Spinal cord (tissue), 10 donors: Measurements from ENCODE around the gene CARD14. TPM values are rescaled to one million over a fixed set of nuclear protein-coding genes. Genes with fewer than 3 reads are reported as not detected.
"Not testable (repeated sequence)": the region's sequence is repeated elsewhere in the genome, so short reads cannot be mapped to it uniquely, and the experiment has no call there.

ENCODE experiments used
- DNase-seq, 6 donors: peaks; one replicate each; pipeline versions ENCODE4 v3.0.0 to v3.0.0-alpha.2; 2013 to 2015; ENCODE audit warnings: low spot score in 6 of 6, low read depth in 4 of 6
- H3K27ac ChIP-seq: one replicate; pipeline ENCODE4 v1.5.1; 2013; ENCODE audit warnings: low read depth, low read length, control low read depth
- H3K27me3 ChIP-seq: one replicate; pipeline ENCODE4 v1.6.1; 2013; ENCODE audit warnings: low read length; ENCODE audit not compliant: control insufficient read depth, insufficient read depth
- H3K36me3 ChIP-seq: one replicate; pipeline ENCODE4 v1.6.1; 2013; ENCODE audit warnings: low read length; ENCODE audit not compliant: control insufficient read depth, insufficient read depth
- H3K4me1 ChIP-seq: one replicate; pipeline ENCODE4 v1.6.1; 2013; ENCODE audit warnings: low read length; ENCODE audit not compliant: control insufficient read depth, insufficient read depth
- H3K4me3 ChIP-seq: one replicate; pipeline ENCODE4 v1.5.1; 2013; ENCODE audit warnings: low read depth, low read length, control low read depth
- H3K9me3 ChIP-seq: one replicate; pipeline ENCODE4 v1.6.1; 2013; ENCODE audit warnings: low read length; ENCODE audit not compliant: control insufficient read depth, insufficient read depth
- WGBS: methylation state at CpG from one replicate; pipeline ENCODE4 v1.1.5; 2013; ENCODE audit warnings: missing lambda C conversion rate; ENCODE audit not compliant: insufficient coverage; 5-methylcytosine and 5-hydroxymethylcytosine counted together
- polyA plus RNA-seq, 2 donors: library from polyadenylated mRNA; unstranded; fragments of 120-200 nt; gene quantifications; one replicate each; pipeline ENCODE4 v1.2.1, GENCODE V29; 2013; ENCODE audit not compliant: insufficient read length in 2 of 2
- total RNA-seq, 2 donors: library from RNA; depleted of rRNA in 1 of 2; stranded (reverse); fragments of 120-200 nt in 1 of 2; fragments of >200 nt in 1 of 2; gene quantifications; one replicate each; pipeline versions ENCODE4 v1.2.3 to v1.2.4, GENCODE V29; 2013 to 2014
- donor health status: healthy.

CARD14 gene
- total and polyA plus RNA-seq, 4 donors: 0.28 to 3.1 (median 0.88) TPM

GRCh38 chr17:80228477-80228876 is 58.6 kb downstream of the CARD14 start:
- Histone ChIP-seq H3K36me3 (peaks cover 59% of the 10 kb centered on the region), H3K9me3 (peaks cover 4% of the 10 kb centered on the region), H3K4me1 (no peaks in the 10 kb centered on the region), H3K27ac (no peak overlapping the region), H3K27me3 (no peaks in the 10 kb centered on the region), H3K4me3 (no peak overlapping the region)
- no peak for DNase-seq
- WGBS: 90% methylated on average over 14 of the region's 14 CpGs

DNA sequence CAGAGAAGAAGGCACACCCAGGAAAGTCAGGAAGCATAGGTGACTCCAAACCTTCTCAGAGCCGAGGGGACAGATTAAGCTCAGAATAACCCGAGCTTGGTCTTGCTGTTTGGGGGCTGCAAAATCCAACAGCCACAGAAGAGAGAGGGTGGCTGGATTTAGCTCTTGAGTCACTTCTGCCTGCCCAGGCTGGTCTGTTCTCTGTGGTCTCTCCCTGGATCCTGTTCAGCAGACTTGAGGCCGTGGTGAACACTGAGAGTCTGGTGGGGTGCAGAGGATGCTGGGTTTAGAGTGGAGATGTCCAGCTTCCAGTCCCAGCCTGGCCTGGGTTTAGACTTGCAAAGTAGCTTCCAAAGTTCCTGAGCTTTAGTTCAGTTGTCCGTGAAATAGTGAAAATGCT is 59.2 kb downstream of the CARD14 start:
- H3K27me3 ChIP-seq: no peaks in the 10 kb centered on the region
- peaks cover 54% of the 10 kb centered on the region for H3K36me3 ChIP-seq
- H3K9me3 ChIP-seq: peaks cover 4% of the 10 kb centered on the region
- H3K27ac ChIP-seq: no peak overlapping the region
- H3K4me3 ChIP-seq: no peak overlapping the region
- no peak for DNase-seq
- WGBS: 97% methylated on average over 3 of the region's 4 CpGs
- no peaks in the 10 kb centered on the region for H3K4me1 ChIP-seq

DNA sequence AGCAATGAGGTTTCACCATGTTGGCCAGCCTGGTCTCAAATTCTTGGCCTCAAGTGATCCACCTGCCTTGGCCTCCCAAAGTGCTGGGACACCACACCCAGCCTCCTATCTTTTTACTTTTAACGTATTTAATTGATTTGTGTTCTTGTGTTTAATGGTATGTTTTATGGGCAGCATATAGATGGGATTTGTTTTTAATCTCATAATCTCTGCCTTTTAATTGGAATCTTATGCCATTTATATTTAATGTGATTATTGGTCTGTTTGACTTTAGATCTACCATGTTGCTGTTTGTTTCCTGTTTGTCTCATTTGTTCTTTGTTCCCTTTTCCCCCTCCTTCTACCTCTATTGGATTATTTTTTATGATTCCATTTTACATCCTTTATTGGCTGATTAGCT is 62.6 kb downstream of the CARD14 start:
- Histone ChIP-seq H3K27me3 (no peaks in the 10 kb centered on the region), H3K4me3 (no peak overlapping the region), H3K36me3 (peaks cover 52% of the 10 kb centered on the region), H3K27ac (no peak overlapping the region), H3K9me3 (peaks cover 4% of the 10 kb centered on the region), H3K4me1 (no peaks in the 10 kb centered on the region)
- WGBS: no CpG with 5 or more reads among the region's 1 CpG
- DNase-seq: no peak

- no peak overlapping the region for H3K27ac ChIP-seq
- no peaks in the 10 kb centered on the region for H3K4me1 ChIP-seq
- no peaks in the 10 kb centered on the region for H3K27me3 ChIP-seq
- 100% methylated on average over 2 of the region's 3 CpGs for WGBS
- no peak for DNase-seq
- H3K36me3 ChIP-seq: peaks cover 52% of the 10 kb centered on the region
- H3K9me3 ChIP-seq: peaks cover 4% of the 10 kb centered on the region
- no peak overlapping the region for H3K4me3 ChIP-seq
Observed at GRCh38 chr17:80233202-80233601, 63.4 kb downstream of the CARD14 start.

DNA sequence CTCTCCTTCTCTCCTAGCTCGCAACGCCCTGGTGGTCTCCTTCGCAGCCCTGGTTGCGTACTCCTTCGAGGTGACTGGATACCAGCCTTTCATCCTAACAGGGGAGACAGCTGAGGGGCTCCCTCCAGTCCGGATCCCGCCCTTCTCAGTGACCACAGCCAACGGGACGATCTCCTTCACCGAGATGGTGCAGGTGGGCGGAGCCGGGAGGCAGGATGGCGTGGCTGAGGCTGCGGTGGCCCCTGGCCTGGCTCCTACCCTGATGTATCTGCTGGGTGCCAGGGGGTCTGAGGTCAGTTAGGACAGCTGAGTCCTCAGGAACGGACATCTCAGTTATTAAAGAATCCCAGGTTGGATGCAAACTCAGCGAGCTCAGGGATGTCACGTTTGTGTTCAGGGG is 67.1 kb downstream of the CARD14 start:
- 84% methylated on average over 17 of the region's 17 CpGs for WGBS
- H3K27ac ChIP-seq: no peak overlapping the region
- peaks cover 4% of the 10 kb centered on the region for H3K9me3 ChIP-seq
- no peak for DNase-seq
- H3K4me3 ChIP-seq: no peak overlapping the region
- H3K4me1 ChIP-seq: no peaks in the 10 kb centered on the region
- peaks cover 68% of the 10 kb centered on the region for H3K36me3 ChIP-seq
- no peaks in the 10 kb centered on the region for H3K27me3 ChIP-seq

DNA sequence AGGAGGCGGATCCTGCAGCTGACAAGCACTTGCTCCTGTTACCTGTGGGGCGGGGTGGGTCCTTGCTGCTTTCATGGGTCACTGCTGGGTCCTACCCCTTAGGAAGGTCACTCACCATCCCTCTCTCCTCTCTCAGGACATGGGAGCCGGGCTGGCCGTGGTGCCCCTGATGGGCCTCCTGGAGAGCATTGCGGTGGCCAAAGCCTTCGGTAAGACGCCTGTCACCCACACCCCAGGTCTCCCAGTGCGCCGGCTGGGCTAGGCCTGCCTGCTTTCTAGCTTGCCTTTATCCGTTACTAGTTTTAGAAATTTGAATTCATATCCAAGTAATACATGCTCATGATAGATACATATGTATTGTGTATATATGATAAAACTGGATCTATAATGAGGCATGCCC is 67.6 kb downstream of the CARD14 start:
- Histone ChIP-seq H3K9me3 (peaks cover 4% of the 10 kb centered on the region), H3K27me3 (no peaks in the 10 kb centered on the region), H3K27ac (no peak overlapping the region), H3K4me3 (no peak overlapping the region), H3K4me1 (no peaks in the 10 kb centered on the region), H3K36me3 (peaks cover 69% of the 10 kb centered on the region)
- DNase-seq: no peak
- 98% methylated on average over 5 of the region's 10 CpGs for WGBS

DNA sequence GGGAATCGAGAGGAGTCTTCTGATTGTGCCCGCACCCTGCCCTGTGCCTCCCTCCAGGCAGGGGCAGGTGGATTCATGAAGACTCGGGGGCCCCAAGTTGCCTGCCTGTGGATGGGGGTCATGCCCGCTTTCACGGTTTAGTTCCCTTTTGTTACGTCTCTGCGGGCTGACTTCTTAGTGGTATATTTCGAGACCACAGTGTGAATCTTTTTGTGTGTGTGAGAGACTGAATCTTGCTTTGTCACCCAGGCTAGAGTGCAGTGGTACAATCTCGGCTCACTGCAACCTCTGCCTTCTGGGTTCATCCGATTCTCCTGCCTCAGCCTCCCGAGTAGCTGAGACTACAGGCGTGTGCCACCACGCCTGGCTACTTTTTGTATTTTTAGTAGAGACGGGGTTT is 72.7 kb downstream of the CARD14 start:
- H3K27ac ChIP-seq: no peak overlapping the region
- no peak for DNase-seq
- H3K4me3 ChIP-seq: no peak overlapping the region
- 76% methylated on average over 13 of the region's 14 CpGs for WGBS
- peaks cover 85% of the 10 kb centered on the region for H3K36me3 ChIP-seq
- H3K4me1 ChIP-seq: no peaks in the 10 kb centered on the region
- H3K9me3 ChIP-seq: no peaks in the 10 kb centered on the region
- no peaks in the 10 kb centered on the region for H3K27me3 ChIP-seq

- Histone ChIP-seq H3K9me3 (no peaks in the 10 kb centered on the region), H3K4me1 (no peaks in the 10 kb centered on the region), H3K27me3 (no peaks in the 10 kb centered on the region), H3K4me3 (no peak overlapping the region), H3K27ac (no peak overlapping the region), H3K36me3 (peaks cover 87% of the 10 kb centered on the region)
- DNase-seq: no peak
- WGBS: 95% methylated on average over 24 of the region's 26 CpGs
Observed at GRCh38 chr17:80243526-80244433, 74.0 kb downstream of the CARD14 start.

GRCh38 chr17:80244448-80244847 is 74.6 kb downstream of the CARD14 start:
- not testable (repeated sequence) for H3K4me1 ChIP-seq, H3K27ac ChIP-seq, H3K27me3 ChIP-seq, H3K9me3 ChIP-seq, H3K4me3 ChIP-seq, DNase-seq
- H3K36me3 ChIP-seq: peaks cover 89% of the 10 kb centered on the region
- WGBS: 96% methylated on average over 5 of the region's 6 CpGs

DNA sequence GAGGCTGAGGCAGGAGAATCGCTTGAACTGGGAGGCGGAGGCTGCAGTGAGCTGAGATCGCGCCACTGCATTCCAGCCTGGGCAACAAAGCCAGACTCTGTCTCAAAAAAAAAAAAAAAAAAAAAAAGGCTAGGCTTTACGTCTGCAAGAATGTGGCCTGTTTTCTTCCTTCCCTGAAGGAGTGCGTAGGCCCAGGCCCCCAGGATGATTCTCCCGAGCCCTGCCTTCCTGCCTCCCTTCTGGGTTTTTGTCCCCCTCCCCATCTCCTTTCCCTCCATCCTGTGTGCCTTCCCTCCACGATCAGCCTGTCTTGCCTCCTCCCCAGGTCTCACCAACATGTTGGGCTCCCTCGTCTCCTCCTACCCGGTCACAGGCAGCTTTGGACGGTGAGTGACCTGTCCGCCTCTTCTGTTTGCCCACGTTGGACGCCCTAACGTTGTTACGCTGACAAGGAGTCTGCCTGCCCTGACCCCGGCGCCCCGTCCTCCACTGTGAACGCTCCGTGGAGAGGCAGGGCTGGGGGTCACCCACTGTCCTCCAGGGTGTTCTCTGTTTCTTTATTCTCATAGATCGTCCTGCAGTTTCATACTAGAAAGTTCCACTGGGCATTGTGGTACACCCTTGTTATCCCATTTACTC is 75.2 kb downstream of the CARD14 start:
- no peaks in the 10 kb centered on the region for H3K4me1 ChIP-seq
- no peak overlapping the region for H3K4me3 ChIP-seq
- no peak for DNase-seq
- no peaks in the 10 kb centered on the region for H3K27me3 ChIP-seq
- H3K9me3 ChIP-seq: no peaks in the 10 kb centered on the region
- 86% methylated on average over 21 of the region's 22 CpGs for WGBS
- no peak overlapping the region for H3K27ac ChIP-seq
- peaks cover 89% of the 10 kb centered on the region for H3K36me3 ChIP-seq
